MM.1S (cell line): ENCODE results near the gene PSORS1C1.

Experiments used
- DNase-seq: peaks from one replicate; pipeline ENCODE4 v3.0.0-alpha.2; 2015
- H2AFZ ChIP-seq: fragments of 300-600 bp; sonication (generic); 2 replicates; pipeline ENCODE4 v1.6.0; 2016; ENCODE audit warnings: antibody characterized with exemption, low read length
- H3F3A ChIP-seq: fragments of 300-600 bp; sonication (generic); 2 replicates; pipeline ENCODE4 v1.6.1; 2016; ENCODE audit warnings: mild to moderate bottlenecking, antibody characterized with exemption, low read length, moderate library complexity, mixed read lengths; ENCODE audit not compliant: insufficient read depth
- H3K27ac ChIP-seq: fragments of 300-600 bp; sonication (generic); 2 replicates; pipeline ENCODE4 v1.5.1; 2016; ENCODE audit warnings: mild to moderate bottlenecking, low read length
- H3K27me3 ChIP-seq: fragments of 300-600 bp; sonication (generic); replicated peaks from 2 replicates; pipeline ENCODE4 v1.6.0; 2016; ENCODE audit warnings: low read length; ENCODE audit not compliant: insufficient read depth
- H3K36me3 ChIP-seq: fragments of 300-600 bp; sonication (generic); replicated peaks from 2 replicates; pipeline ENCODE4 v1.6.1; 2016; ENCODE audit warnings: mild to moderate bottlenecking, low read length, mixed read lengths; ENCODE audit not compliant: insufficient read depth
- H3K4me1 ChIP-seq: fragments of 300-600 bp; sonication (generic); 2 replicates; pipeline ENCODE4 v1.6.1; 2016; ENCODE audit warnings: low read length, mixed read lengths
- H3K4me2 ChIP-seq: fragments of 300-600 bp; sonication (generic); 2 replicates; pipeline ENCODE4 v1.6.0; 2016; ENCODE audit warnings: low read depth, low read length
- H3K4me3 ChIP-seq: fragments of 300-600 bp; sonication (generic); 2 replicates; pipeline ENCODE4 v1.5.1; 2016; ENCODE audit warnings: low read length, mixed read lengths
- H3K79me2 ChIP-seq: fragments of 300-600 bp; sonication (generic); 2 replicates; pipeline ENCODE4 v1.6.1; 2016; ENCODE audit warnings: mixed run types, low read length, mixed read lengths
- H3K9ac ChIP-seq: fragments of 300-600 bp; sonication (generic); 2 replicates; pipeline ENCODE4 v1.6.1; 2016; ENCODE audit warnings: low read length, mixed read lengths
- H3K9me2 ChIP-seq: fragments of 300-600 bp; sonication (generic); replicated peaks from 2 replicates; pipeline ENCODE4 v1.6.1; 2016; ENCODE audit warnings: mild to moderate bottlenecking, low read length, mixed read lengths; ENCODE audit not compliant: insufficient read depth
- H3K9me3 ChIP-seq: fragments of 300-600 bp; sonication (generic); replicated peaks from 2 replicates; pipeline ENCODE4 v1.6.1; 2016; ENCODE audit warnings: mild to moderate bottlenecking, low read length, mixed read lengths; ENCODE audit not compliant: insufficient read depth
- H4K20me1 ChIP-seq: fragments of 300-600 bp; sonication (generic); 2 replicates; pipeline ENCODE4 v1.6.1; 2016; ENCODE audit warnings: mild to moderate bottlenecking, low read length, moderate library complexity, mixed read lengths; ENCODE audit not compliant: insufficient read depth
- CTCF ChIP-seq: fragments of 300-600 bp; sonication (generic); IDR thresholded peaks from 2 replicates; pipeline ENCODE4 v1.5.1; 2016; ENCODE audit warnings: antibody characterized with exemption, low read length, mixed read lengths
- EZH2 ChIP-seq: fragments of 300-600 bp; sonication (generic); optimal IDR thresholded peaks from 2 replicates; pipeline ENCODE3; 2017; ENCODE audit warnings: low read depth, mild to moderate bottlenecking, antibody characterized with exemption, low read length, mixed read lengths
- EZH2phosphoT487 ChIP-seq: fragments of 300-600 bp; sonication (generic); IDR thresholded peaks from 2 replicates; pipeline ENCODE4 v1.6.1; 2018; ENCODE audit warnings: antibody characterized with exemption, low read length

Gene PSORS1C1

GRCh38 chr6:31170987-31171671, 56.5 kb downstream of the PSORS1C1 start:
- no peaks in the 10 kb centered on the region for H3K79me2 ChIP-seq
- H4K20me1 ChIP-seq = no peaks in the 10 kb centered on the region
- no peak overlapping the region for H2AFZ ChIP-seq
- H3K27me3 ChIP-seq = no peaks in the 10 kb centered on the region
- H3F3A ChIP-seq = no peaks in the 10 kb centered on the region
- H3K36me3 ChIP-seq = no peaks in the 10 kb centered on the region
- H3K4me2 ChIP-seq = no peak overlapping the region
- H3K9me2 ChIP-seq = no peaks in the 10 kb centered on the region
- no peak overlapping the region for H3K4me3 ChIP-seq
- TF ChIP-seq CTCF (no peak), EZH2phosphoT487 (no peak), EZH2 (no peak)
- DNase-seq = no peak
- no peak overlapping the region for H3K9ac ChIP-seq
- H3K27ac ChIP-seq = no peak overlapping the region
- H3K4me1 ChIP-seq = no peaks in the 10 kb centered on the region
- H3K9me3 ChIP-seq = no peaks in the 10 kb centered on the region

GRCh38 chr6:31171931-31172905, 57.6 kb downstream of the PSORS1C1 start:
- no peak overlapping the region for H3K9ac ChIP-seq
- H3K36me3 ChIP-seq = no peaks in the 10 kb centered on the region
- H3K9me2 ChIP-seq = no peaks in the 10 kb centered on the region
- H3K79me2 ChIP-seq = no peaks in the 10 kb centered on the region
- no peak overlapping the region for H2AFZ ChIP-seq
- DNase-seq = no peak
- H3K4me3 ChIP-seq = no peak overlapping the region
- no peak overlapping the region for H3K27ac ChIP-seq
- no peaks in the 10 kb centered on the region for H3K9me3 ChIP-seq
- H3K4me1 ChIP-seq = no peaks in the 10 kb centered on the region
- no peak for TF ChIP-seq EZH2
- TF ChIP-seq CTCF = no peak
- TF ChIP-seq EZH2phosphoT487 = no peak
- H3F3A ChIP-seq = no peaks in the 10 kb centered on the region
- H3K4me2 ChIP-seq = no peak overlapping the region
- no peaks in the 10 kb centered on the region for H4K20me1 ChIP-seq
- no peaks in the 10 kb centered on the region for H3K27me3 ChIP-seq

- Histone ChIP-seq H3K4me2 (no peak overlapping the region), H3K4me3 (no peak overlapping the region), H3K4me1 (no peaks in the 10 kb centered on the region), H3K36me3 (no peaks in the 10 kb centered on the region), H3K27ac (no peak overlapping the region), H3K9ac (no peak overlapping the region), H4K20me1 (no peaks in the 10 kb centered on the region), H3K9me2 (no peaks in the 10 kb centered on the region), H3K9me3 (no peaks in the 10 kb centered on the region), H3K79me2 (no peaks in the 10 kb centered on the region), H3F3A (no peaks in the 10 kb centered on the region), H2AFZ (no peak overlapping the region), H3K27me3 (no peaks in the 10 kb centered on the region)
- DNase-seq = no peak
- TF ChIP-seq EZH2 (no peak), EZH2phosphoT487 (no peak), CTCF (no peak)
Measured at GRCh38 chr6:31172973-31173384, 58.4 kb downstream of the PSORS1C1 start.
